HCT116 (cell line): ENCODE data around the gene SHROOM1. TPM values are rescaled to one million over a fixed set of nuclear protein-coding genes. Genes with fewer than 3 reads are reported as not detected.
A peak's percentile ranks its signal among the peaks of the same experiment; 100 is the strongest.

ENCODE experiments used
- ATAC-seq: fragments of 200-7000 bp; cut with Tn5 transposase; 2 replicates; pipeline ENCODE4 v1.9.1; 2020; ENCODE audit warnings: mild to moderate bottlenecking, moderate library complexity
- BruUV-seq: library from RNA; stranded (reverse); fragments of 400-500 nt; replicated peaks from 2 replicates; lab custom pipeline; 2021; lab: Mats Ljungman, UMichigan
- CTCF ChIA-PET: fragments of 300-600 bp; sonication (Branson Sonifier 250); formaldehyde crosslinking; loops from one replicate; lab custom pipeline; 2021; ENCODE audit warnings: antibody characterized with exemption; lab: Charles Lee
- POLR2A ChIA-PET: fragments of 300-600, 350-600 bp; sonication (Branson Sonifier 250); formaldehyde crosslinking; loops from one replicate; lab custom pipeline; 2021; ENCODE audit warnings: antibody characterized with exemption; lab: Charles Lee
- RAD21 ChIA-PET, 2 experiments: fragments of 300-600 bp; sonication (Branson Sonifier 250); formaldehyde crosslinking; loops; one replicate each; lab custom pipeline; 2023; ENCODE audit warnings: low total read pairs in 2 of 2; ENCODE audit not compliant: uncharacterized antibody in 2 of 2, unreplicated experiment in 2 of 2, low non-redundant PET in 1 of 2; lab: Charles Lee
- DNase-seq: peaks from one replicate; pipeline ENCODE4 v3.0.0-alpha.2; 2010; ENCODE audit warnings: low read depth, low spot score
- H2AFZ ChIP-seq: fragments of 200-600 bp; shearing (Covaris generic), sonication (generic); 2 replicates; pipeline ENCODE4 v1.6.1; 2017; ENCODE audit warnings: low read depth, mixed run types, mixed read lengths, antibody characterized with exemption, low read length; ENCODE audit not compliant: poor library complexity, severe bottlenecking
- H3K27ac ChIP-seq: 2 replicates; pipeline ENCODE4 v1.5.1; 2012; ENCODE audit warnings: low read depth, low read length
- H3K27me3 ChIP-seq: fragments of 200-600 bp; sonication (generic); 2 replicates; pipeline ENCODE4 v1.6.1; 2016; ENCODE audit warnings: mixed run types, low read length, mixed read lengths; ENCODE audit not compliant: insufficient read depth
- H3K36me3 ChIP-seq, 2 experiments: fragments of 200-500 bp in 1 of 2; fragments of 200-600 bp in 1 of 2; sonication (Bioruptor generic) in 1 of 2; sonication (generic) in 1 of 2; 2 replicates each; pipeline versions ENCODE4 v1.5.1 to v1.6.1; 2014 to 2016; ENCODE audit warnings: low read length in 2 of 2, inconsistent platforms in 1 of 2, mixed read lengths in 1 of 2, mixed run types in 1 of 2; ENCODE audit not compliant: insufficient read depth in 2 of 2, control insufficient read depth in 1 of 2
- H3K4me1 ChIP-seq, 2 experiments: fragments of 200-600 bp in 1 of 2; sonication (generic) in 1 of 2; 2 replicates each; pipeline versions ENCODE4 v1.5.1 to v1.6.1; 2012 to 2017; ENCODE audit warnings: low read length in 2 of 2, inconsistent platforms in 1 of 2, mild to moderate bottlenecking in 1 of 2, mixed read lengths in 1 of 2, mixed run types in 1 of 2, moderate library complexity in 1 of 2; ENCODE audit not compliant: insufficient read depth in 2 of 2, control insufficient read depth in 1 of 2
- H3K4me2 ChIP-seq: fragments of 200-600 bp; sonication (generic); 2 replicates; pipeline ENCODE4 v1.6.1; 2017; ENCODE audit warnings: mixed run types, low read length, mixed read lengths
- H3K4me3 ChIP-seq, 2 experiments: fragments of 200-600 bp in 1 of 2; sonication (generic) in 1 of 2; replicated peaks in 1 of 2; 2 replicates each; pipeline ENCODE4 v1.5.1; 2011 to 2016; ENCODE audit warnings: low read length in 2 of 2, control low read depth in 1 of 2, low read depth in 1 of 2, mild to moderate bottlenecking in 1 of 2, mixed read lengths in 1 of 2, mixed run types in 1 of 2
- H3K79me2 ChIP-seq: fragments of 200-600 bp; sonication (generic); 2 replicates; pipeline ENCODE4 v1.6.1; 2017; ENCODE audit warnings: mild to moderate bottlenecking, mixed run types, low read length, moderate library complexity, mixed read lengths; ENCODE audit not compliant: insufficient read depth
- H3K9ac ChIP-seq: fragments of 200-600 bp; sonication (generic); 2 replicates; pipeline ENCODE4 v1.6.1; 2016; ENCODE audit warnings: low read length, mixed read lengths
- H3K9me2 ChIP-seq: fragments of 200-600 bp; sonication (generic), shearing (Covaris generic); 2 replicates; pipeline ENCODE4 v1.6.1; 2017; ENCODE audit warnings: mixed run types, mild to moderate bottlenecking, moderate library complexity; ENCODE audit not compliant: insufficient read depth
- H3K9me3 ChIP-seq, 2 experiments: fragments of 200-500 bp in 1 of 2; fragments of 200-600 bp in 1 of 2; sonication (Bioruptor generic) in 1 of 2; sonication (generic) in 1 of 2; 2 replicates each; pipeline ENCODE4 v1.6.1; 2014 to 2017; ENCODE audit warnings: low read length in 2 of 2, mixed read lengths in 2 of 2, inconsistent platforms in 1 of 2, low read depth in 1 of 2, mild to moderate bottlenecking in 1 of 2, mixed run types in 1 of 2, moderate library complexity in 1 of 2; ENCODE audit not compliant: control insufficient read depth in 1 of 2, insufficient read depth in 1 of 2
- H4K20me1 ChIP-seq: fragments of 200-600 bp; sonication (generic), shearing (Covaris generic); 2 replicates; pipeline ENCODE4 v1.6.1; 2017; ENCODE audit warnings: mixed run types, mild to moderate bottlenecking, moderate library complexity; ENCODE audit not compliant: insufficient read depth
- ATF3 ChIP-seq: IDR thresholded peaks from 2 replicates; pipeline ENCODE4 v1.6.1; 2012
- CEBPB ChIP-seq: IDR thresholded peaks from 2 replicates; pipeline ENCODE4 v1.6.1; 2012; ENCODE audit warnings: low read depth
- CTCF ChIP-seq, 3 experiments: fragments of 200-600 bp in 1 of 3; sonication (generic) in 1 of 3; IDR thresholded peaks in 2 of 3; conservative IDR thresholded peaks in 1 of 3; 2 replicates each; pipeline ENCODE4 v1.5.1; 2012 to 2017; ENCODE audit warnings: low read depth in 2 of 3, low read length in 2 of 3, antibody characterized with exemption in 1 of 3, borderline replicate concordance in 1 of 3, control low read depth in 1 of 3, mild to moderate bottlenecking in 1 of 3, mixed read lengths in 1 of 3, mixed run types in 1 of 3, moderate library complexity in 1 of 3; ENCODE audit not compliant: insufficient read depth in 1 of 3
- ELF1 ChIP-seq: IDR thresholded peaks from 2 replicates; pipeline ENCODE4 v1.6.1; 2012; ENCODE audit warnings: low read depth, borderline replicate concordance
- EZH2 ChIP-seq: fragments of 200-600 bp; sonication (generic); IDR thresholded peaks from 2 replicates; pipeline ENCODE4 v1.6.1; 2017; ENCODE audit warnings: antibody characterized with exemption, mixed run types
- EZH2phosphoT487 ChIP-seq: fragments of 200-600 bp; IDR thresholded peaks from 2 replicates; pipeline ENCODE4 v1.6.1; 2018; ENCODE audit warnings: antibody characterized with exemption, borderline replicate concordance
- FOSL1 ChIP-seq: IDR thresholded peaks from 2 replicates; pipeline ENCODE4 v1.6.1; 2012; ENCODE audit warnings: low read depth
- JUND ChIP-seq: IDR thresholded peaks from 2 replicates; pipeline ENCODE4 v1.6.1; 2012
- MAX ChIP-seq: IDR thresholded peaks from 2 replicates; pipeline ENCODE4 v1.6.1; 2012
- POLR2A ChIP-seq: IDR thresholded peaks from 2 replicates; pipeline ENCODE4 v1.7.0; 2011; ENCODE audit warnings: borderline replicate concordance; ENCODE audit not compliant: insufficient read depth, insufficient read length; ENCODE audit errors: extremely low read depth
- POLR2AphosphoS5 ChIP-seq: IDR thresholded peaks from 2 replicates; pipeline ENCODE4 v1.6.1; 2011; ENCODE audit warnings: mild to moderate bottlenecking, low read depth, low read length, moderate library complexity
- RAD21 ChIP-seq: IDR thresholded peaks from 2 replicates; pipeline ENCODE4 v1.6.1; 2012; ENCODE audit warnings: low read depth, mild to moderate bottlenecking
- REST ChIP-seq: IDR thresholded peaks from 2 replicates; pipeline ENCODE4 v1.6.1; 2012; ENCODE audit warnings: low read depth
- SIN3A ChIP-seq: IDR thresholded peaks from 2 replicates; pipeline ENCODE4 v1.6.1; 2012; ENCODE audit warnings: low read depth
- SP1 ChIP-seq: IDR thresholded peaks from 2 replicates; pipeline ENCODE4 v1.6.1; 2012; ENCODE audit warnings: low read depth
- SRF ChIP-seq: IDR thresholded peaks from 2 replicates; pipeline ENCODE4 v1.6.1; 2012; ENCODE audit warnings: low read depth
- TCF7L2 ChIP-seq: IDR thresholded peaks from 2 replicates; pipeline ENCODE4 v1.7.0; 2011; ENCODE audit warnings: borderline replicate concordance, inconsistent platforms; ENCODE audit not compliant: insufficient read depth, insufficient read length; ENCODE audit errors: extremely low read depth
- YY1 ChIP-seq: IDR thresholded peaks from 2 replicates; pipeline ENCODE4 v1.6.1; 2011; ENCODE audit warnings: low read length, low read depth, moderate library complexity, mild to moderate bottlenecking; ENCODE audit not compliant: insufficient replicate concordance; ENCODE audit errors: extremely low read depth
- ZFX ChIP-seq: fragments of 450-650 bp; IDR thresholded peaks from 2 replicates; pipeline ENCODE4 v1.6.1; 2017
- ZNF274 ChIP-seq: fragments of 200-500 bp; sonication (Bioruptor generic); IDR thresholded peaks from 2 replicates; pipeline ENCODE4 v1.6.1; 2014; ENCODE audit warnings: mild to moderate bottlenecking, low read depth, low read length, inconsistent platforms
- intact Hi-C: fragments of 100-400 bp; cut with micrococcal nuclease; formaldehyde crosslinking; loops from 2 replicates; pipeline ENCODE4 v1.10.0; 2022
- total RNA-seq: library from RNA; stranded (reverse); gene quantifications from one replicate; pipeline ENCODE4 v1.2.1, GENCODE V29; 2021; ENCODE audit not compliant: unreplicated experiment

Gene SHROOM1
- total RNA-seq, 1 experiment from 2014 or later: 9.5 TPM

- no peak for TF ChIP-seq EZH2phosphoT487
- no peak for TF ChIP-seq ELF1
- no peak for TF ChIP-seq MAX
- peak; percentile 32 for TF ChIP-seq YY1
- no peak for TF ChIP-seq EZH2
These were observed at the start of gene SHROOM1 (continued) for GRCh38 chr5:132830436-132831094.

- H3K79me2 ChIP-seq: no peaks in the 10 kb centered on the region
- DNase-seq: no peak
- H3K27ac ChIP-seq: no peak overlapping the region
- H3K4me1 ChIP-seq: no peaks in the 10 kb centered on the region
- no peaks in the 10 kb centered on the region for H3K9me3 ChIP-seq
- no peak overlapping the region for H3K4me3 ChIP-seq
- RAD21 ChIA-PET: no interaction called here
- POLR2A ChIA-PET: no interaction called here
- H2AFZ ChIP-seq: no peak overlapping the region
- H3K9ac ChIP-seq: no peak overlapping the region
- TF ChIP-seq ELF1 (no peak), POLR2AphosphoS5 (no peak), SRF (no peak), FOSL1 (no peak), CTCF (IDR thresholded peaks at IDR 0.05 in 2 of 3, conservative IDR thresholded peaks at IDR 0.05 in 1 of 3; ENCODE audit: borderline replicate concordance in 1 of 3, insufficient read depth in 1 of 3, low read depth in 2 of 3, low read length in 2 of 3) (no peak), ZFX (no peak), EZH2phosphoT487 (no peak), REST (no peak), SIN3A (no peak), CEBPB (no peak), ZNF274 (no peak), RAD21 (no peak), TCF7L2 (no peak), JUND (no peak), POLR2A (no peak), SP1 (no peak), ATF3 (no peak)
- no peaks in the 10 kb centered on the region for H4K20me1 ChIP-seq
- peaks cover 12 to 34% of the 10 kb centered on the region in 2 experiments for H3K36me3 ChIP-seq
- 0 out of 2 replicates have a peak, but pooled peaks have one; percentile 20 for ATAC-seq
- no peak overlapping the region for H3K4me2 ChIP-seq
- no TSS peak for BruUV-seq
- CTCF ChIA-PET: no interaction called here
- intact Hi-C loops: no loop called here
- H3K9me2 ChIP-seq: no peaks in the 10 kb centered on the region
- H3K27me3 ChIP-seq: no peaks in the 10 kb centered on the region
These were observed 47.5 kb upstream of the SHROOM1 start for GRCh38 chr5:132877938-132878337.
